HCT116 (cell line): ENCODE data around the gene SUCLG2.

ENCODE experiments used
- CTCF ChIP-seq, 3 experiments: fragments of 200-600 bp in 1 of 3; sonication (generic) in 1 of 3; IDR thresholded peaks in 2 of 3; conservative IDR thresholded peaks in 1 of 3; 2 replicates each; pipeline ENCODE4 v1.5.1; 2012 to 2017; ENCODE audit warnings: low read depth in 2 of 3, low read length in 2 of 3, antibody characterized with exemption in 1 of 3, borderline replicate concordance in 1 of 3, control low read depth in 1 of 3, mild to moderate bottlenecking in 1 of 3, mixed read lengths in 1 of 3, mixed run types in 1 of 3, moderate library complexity in 1 of 3; ENCODE audit not compliant: insufficient read depth in 1 of 3
- EGR1 ChIP-seq: IDR thresholded peaks from 2 replicates; pipeline ENCODE4 v1.6.1; 2012; ENCODE audit warnings: low read depth
- EZH2 ChIP-seq: fragments of 200-600 bp; sonication (generic); IDR thresholded peaks from 2 replicates; pipeline ENCODE4 v1.6.1; 2017; ENCODE audit warnings: antibody characterized with exemption, mixed run types
- EZH2phosphoT487 ChIP-seq: fragments of 200-600 bp; IDR thresholded peaks from 2 replicates; pipeline ENCODE4 v1.6.1; 2018; ENCODE audit warnings: antibody characterized with exemption, borderline replicate concordance
- FOSL1 ChIP-seq: IDR thresholded peaks from 2 replicates; pipeline ENCODE4 v1.6.1; 2012; ENCODE audit warnings: low read depth
- MAX ChIP-seq: IDR thresholded peaks from 2 replicates; pipeline ENCODE4 v1.6.1; 2012
- POLR2A ChIP-seq: IDR thresholded peaks from 2 replicates; pipeline ENCODE4 v1.7.0; 2011; ENCODE audit warnings: borderline replicate concordance; ENCODE audit not compliant: insufficient read depth, insufficient read length; ENCODE audit errors: extremely low read depth
- POLR2AphosphoS5 ChIP-seq: IDR thresholded peaks from 2 replicates; pipeline ENCODE4 v1.6.1; 2011; ENCODE audit warnings: mild to moderate bottlenecking, low read depth, low read length, moderate library complexity

DNA sequence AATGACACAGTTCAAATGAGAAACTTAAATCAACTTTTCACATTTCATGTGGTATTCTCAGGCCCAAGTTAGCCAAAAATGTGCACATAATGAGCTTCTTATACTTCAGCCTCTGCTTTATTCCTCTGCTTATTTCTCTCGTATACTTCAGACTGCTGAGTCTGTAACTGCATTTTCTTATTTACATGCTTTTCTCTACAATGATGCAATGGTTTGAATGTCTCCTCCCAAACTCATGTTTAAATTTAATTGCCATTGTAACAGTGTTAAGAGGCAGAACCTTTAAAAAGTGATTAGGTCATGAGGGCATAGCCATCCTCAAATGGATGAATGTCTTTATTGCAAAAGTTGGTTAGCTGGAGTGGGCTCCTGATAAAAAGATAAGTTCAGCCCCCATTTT lies 184.2 kb downstream of the SUCLG2 start:
- TF ChIP-seq CTCF (IDR thresholded peaks at IDR 0.05 in 2 of 3, conservative IDR thresholded peaks at IDR 0.05 in 1 of 3; ENCODE audit: borderline replicate concordance in 1 of 3, insufficient read depth in 1 of 3, low read depth in 2 of 3, low read length in 2 of 3) (no peak), EZH2 (no peak), POLR2AphosphoS5 (no peak), MAX (no peak), POLR2A (no peak), EZH2phosphoT487 (no peak), FOSL1 (no peak), EGR1 (no peak)
